Astrocyte (in vitro differentiated cells and primary cell): Measurements from ENCODE around the gene CCDC12. TPM values are rescaled to one million over a fixed set of nuclear protein-coding genes. Genes with fewer than 3 reads are reported as not detected.

Experiments
- DNase-seq: peaks from one replicate; pipeline ENCODE4 v3.0.0-alpha.2; 2010; ENCODE audit warnings: low read depth
- FAIRE-seq: peaks from 2 replicates; lab custom pipeline; 2011; peaks lifted over from hg19 to GRCh38; lab: Jason Lieb, UNC
- H2AFZ ChIP-seq: 2 replicates; pipeline ENCODE4 v1.6.0; 2012; ENCODE audit warnings: low read depth, low read length, inconsistent platforms
- H3K27ac ChIP-seq: 2 replicates; pipeline ENCODE4 v1.5.1; 2011; ENCODE audit warnings: low read depth, low read length, inconsistent platforms
- H3K27me3 ChIP-seq: 2 replicates; pipeline ENCODE4 v1.6.0; 2011; ENCODE audit warnings: low read length, inconsistent platforms; ENCODE audit not compliant: insufficient read depth
- H3K36me3 ChIP-seq: 2 replicates; pipeline ENCODE4 v1.5.1; 2011; ENCODE audit warnings: low read length, inconsistent platforms; ENCODE audit not compliant: insufficient read depth
- H3K4me1 ChIP-seq: 2 replicates; pipeline ENCODE4 v1.5.1; 2011; ENCODE audit warnings: low read length, inconsistent platforms; ENCODE audit not compliant: insufficient read depth
- H3K4me2 ChIP-seq: 2 replicates; pipeline ENCODE4 v1.6.0; 2012; ENCODE audit warnings: low read length, inconsistent platforms
- H3K4me3 ChIP-seq: 2 replicates; pipeline ENCODE4 v1.5.1; 2011; ENCODE audit warnings: low read depth, mild to moderate bottlenecking, low read length, inconsistent platforms; ENCODE audit not compliant: insufficient read depth
- H3K79me2 ChIP-seq: 2 replicates; pipeline ENCODE4 v1.6.0; 2012; ENCODE audit warnings: mild to moderate bottlenecking, low read length, inconsistent platforms; ENCODE audit not compliant: insufficient read depth
- H3K9ac ChIP-seq: 2 replicates; pipeline ENCODE4 v1.6.0; 2012; ENCODE audit warnings: mild to moderate bottlenecking, low read length, inconsistent platforms
- H3K9me3 ChIP-seq: 2 replicates; pipeline ENCODE4 v1.5.1; 2012; ENCODE audit warnings: low read depth, mild to moderate bottlenecking, low read length, inconsistent platforms; ENCODE audit not compliant: insufficient read depth
- H4K20me1 ChIP-seq: 2 replicates; pipeline ENCODE4 v1.6.0; 2012; ENCODE audit warnings: low read length, inconsistent platforms; ENCODE audit not compliant: insufficient read depth
- H3K27ac Mint-ChIP-seq: one replicate; pipeline ENCODE4 v1.8.0; 2021; ENCODE audit warnings: mild to moderate bottlenecking, mixed read lengths; ENCODE audit not compliant: unreplicated experiment
- H3K27me3 Mint-ChIP-seq: one replicate; pipeline ENCODE4 v1.8.0; 2021; ENCODE audit warnings: low read depth, mixed read lengths; ENCODE audit not compliant: unreplicated experiment
- H3K36me3 Mint-ChIP-seq: one replicate; pipeline ENCODE4 v1.8.0; 2021; ENCODE audit warnings: low read depth, mixed read lengths; ENCODE audit not compliant: unreplicated experiment
- H3K4me1 Mint-ChIP-seq: one replicate; pipeline ENCODE4 v1.8.0; 2021; ENCODE audit warnings: low read depth, mixed read lengths; ENCODE audit not compliant: unreplicated experiment
- H3K4me3 Mint-ChIP-seq: one replicate; pipeline ENCODE4 v1.8.0; 2021; ENCODE audit warnings: mild to moderate bottlenecking, moderate library complexity, mixed read lengths; ENCODE audit not compliant: unreplicated experiment
- H3K9me3 Mint-ChIP-seq: one replicate; pipeline ENCODE4 v1.8.0; 2021; ENCODE audit warnings: mild to moderate bottlenecking, mixed read lengths; ENCODE audit not compliant: unreplicated experiment
- EZH2 ChIP-seq: IDR thresholded peaks from 2 replicates; pipeline ENCODE4 v1.6.1; 2012; ENCODE audit warnings: mild to moderate bottlenecking, low read length, inconsistent platforms; ENCODE audit not compliant: insufficient read depth
- total RNA-seq: library from RNA; stranded (reverse); gene quantifications from 2 replicates; pipeline ENCODE4 v1.2.1, GENCODE V29; 2021
- TF ChIP-seq, protein P1 (sequence below): IDR thresholded peaks from 2 replicates; pipeline ENCODE4 v1.5.1; 2011; ENCODE audit warnings: low read depth, mild to moderate bottlenecking, inconsistent platforms, low read length, moderate library complexity; ENCODE audit not compliant: insufficient read depth

Gene CCDC12
- total RNA-seq, 1 donor from 2014 or later, result 29.0 TPM

- Histone ChIP-seq H3K4me3 (no peak overlapping the region), H3K27ac (no peak overlapping the region), H4K20me1 (peaks cover 52% of the 10 kb centered on the region), H3K79me2 (peaks cover 39% of the 10 kb centered on the region), H3K27me3 (no peaks in the 10 kb centered on the region), H3K9me3 (no peaks in the 10 kb centered on the region), H3K4me2 (no peak overlapping the region), H3K36me3 (peaks cover 33% of the 10 kb centered on the region), H3K4me1 (peaks cover 9% of the 10 kb centered on the region), H2AFZ (no peak overlapping the region), H3K9ac (no peak overlapping the region)
- no peak for DNase-seq
- H3K27me3 Mint-ChIP-seq, result no peaks in the 10 kb centered on the region
- H3K27ac Mint-ChIP-seq, result no peak overlapping the region
- no peaks in the 10 kb centered on the region for H3K4me1 Mint-ChIP-seq
- FAIRE-seq, result no peak
- H3K4me3 Mint-ChIP-seq, result no peak overlapping the region
- TF ChIP-seq, protein P1, sequence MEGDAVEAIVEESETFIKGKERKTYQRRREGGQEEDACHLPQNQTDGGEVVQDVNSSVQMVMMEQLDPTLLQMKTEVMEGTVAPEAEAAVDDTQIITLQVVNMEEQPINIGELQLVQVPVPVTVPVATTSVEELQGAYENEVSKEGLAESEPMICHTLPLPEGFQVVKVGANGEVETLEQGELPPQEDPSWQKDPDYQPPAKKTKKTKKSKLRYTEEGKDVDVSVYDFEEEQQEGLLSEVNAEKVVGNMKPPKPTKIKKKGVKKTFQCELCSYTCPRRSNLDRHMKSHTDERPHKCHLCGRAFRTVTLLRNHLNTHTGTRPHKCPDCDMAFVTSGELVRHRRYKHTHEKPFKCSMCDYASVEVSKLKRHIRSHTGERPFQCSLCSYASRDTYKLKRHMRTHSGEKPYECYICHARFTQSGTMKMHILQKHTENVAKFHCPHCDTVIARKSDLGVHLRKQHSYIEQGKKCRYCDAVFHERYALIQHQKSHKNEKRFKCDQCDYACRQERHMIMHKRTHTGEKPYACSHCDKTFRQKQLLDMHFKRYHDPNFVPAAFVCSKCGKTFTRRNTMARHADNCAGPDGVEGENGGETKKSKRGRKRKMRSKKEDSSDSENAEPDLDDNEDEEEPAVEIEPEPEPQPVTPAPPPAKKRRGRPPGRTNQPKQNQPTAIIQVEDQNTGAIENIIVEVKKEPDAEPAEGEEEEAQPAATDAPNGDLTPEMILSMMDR, result no peak
- TF ChIP-seq EZH2, result no peak
- H3K9me3 Mint-ChIP-seq, result peaks cover under 1% of the 10 kb centered on the region
- H3K36me3 Mint-ChIP-seq, result peaks cover 25% of the 10 kb centered on the region
Observed at GRCh38 chr3:46922871-46923558, 53.5 kb downstream of the CCDC12 start.

GRCh38 chr3:46922426-46922825 lies 54.1 kb downstream of the CCDC12 start:
- DNase-seq (no peak), FAIRE-seq (no peak)
- no peak overlapping the region for H3K4me2 ChIP-seq
- no peak overlapping the region for H2AFZ ChIP-seq
- H3K4me1 Mint-ChIP-seq, result no peaks in the 10 kb centered on the region
- H3K27ac Mint-ChIP-seq, result no peak overlapping the region
- no peaks in the 10 kb centered on the region for H3K27me3 Mint-ChIP-seq
- peaks cover 47% of the 10 kb centered on the region for H4K20me1 ChIP-seq
- H3K36me3 Mint-ChIP-seq, result peaks cover 31% of the 10 kb centered on the region
- H3K79me2 ChIP-seq, result peaks cover 33% of the 10 kb centered on the region
- peaks cover 37% of the 10 kb centered on the region for H3K36me3 ChIP-seq
- H3K9me3 ChIP-seq, result no peaks in the 10 kb centered on the region
- H3K9me3 Mint-ChIP-seq, result peaks cover 6% of the 10 kb centered on the region
- H3K27ac ChIP-seq, result no peak overlapping the region
- H3K9ac ChIP-seq, result no peak overlapping the region
- no peak overlapping the region for H3K4me3 ChIP-seq
- no peak overlapping the region for H3K4me3 Mint-ChIP-seq
- TF ChIP-seq EZH2, result no peak
- TF ChIP-seq, protein P1, result no peak
- peaks cover 9% of the 10 kb centered on the region for H3K4me1 ChIP-seq
- no peaks in the 10 kb centered on the region for H3K27me3 ChIP-seq

- Histone ChIP-seq H3K36me3 (peaks cover 41% of the 10 kb centered on the region), H3K9me3 (no peaks in the 10 kb centered on the region), H2AFZ (no peak overlapping the region), H3K4me1 (peaks cover 7% of the 10 kb centered on the region), H4K20me1 (peaks cover 46% of the 10 kb centered on the region), H3K27ac (no peak overlapping the region), H3K9ac (no peak overlapping the region), H3K4me2 (no peak overlapping the region), H3K27me3 (no peaks in the 10 kb centered on the region), H3K79me2 (peaks cover 27% of the 10 kb centered on the region), H3K4me3 (no peak overlapping the region)
- no peaks in the 10 kb centered on the region for H3K27me3 Mint-ChIP-seq
- TF ChIP-seq, protein P1, result no peak
- TF ChIP-seq EZH2, result no peak
- H3K27ac Mint-ChIP-seq, result no peak overlapping the region
- peaks cover 32% of the 10 kb centered on the region for H3K36me3 Mint-ChIP-seq
- peaks cover 9% of the 10 kb centered on the region for H3K9me3 Mint-ChIP-seq
- no peak for DNase-seq
- no peaks in the 10 kb centered on the region for H3K4me1 Mint-ChIP-seq
- no peak for FAIRE-seq
- H3K4me3 Mint-ChIP-seq, result no peak overlapping the region
Observed at GRCh38 chr3:46921871-46922271, 54.7 kb downstream of the CCDC12 start.
